Activated CD4-positive, alpha-beta T cell treated with anti-CD3 and anti-CD28 coated beads, Interleukin-2, Interleukin-6, amounts not matched to agents 100 ng/mL and 50 ng/mL, durations not matched to agents 16 hours and 8 hours (primary cell): ENCODE results near the gene BRINP3.

ENCODE experiments used
- DNase-seq: peaks from one replicate; pipeline ENCODE4 v3.0.0-alpha.2; 2020

BRINP3 gene

GRCh38 chr1:190095596-190095995 is 382.1 kb downstream of the BRINP3 start:
- DNase-seq, result no peak

- peak; percentile 3 for DNase-seq
Measured at GRCh38 chr1:190084552-190084951, 393.1 kb downstream of the BRINP3 start.

- no peak for DNase-seq
Measured at GRCh38 chr1:190068304-190068703, 409.4 kb downstream of the BRINP3 start.

GRCh38 chr1:190067592-190067991 is 410.1 kb downstream of the BRINP3 start:
- peak; percentile 27 for DNase-seq

GRCh38 chr1:190066011-190066410 is 411.7 kb downstream of the BRINP3 start:
- DNase-seq, result no peak

GRCh38 chr1:190049314-190049713 is 428.4 kb downstream of the BRINP3 start:
- no peak for DNase-seq
